B cell (primary cell): ENCODE data around the gene FKBP7. TPM values are rescaled to one million over a fixed set of nuclear protein-coding genes. Genes with fewer than 3 reads are reported as not detected.

Source experiments
- ATAC-seq: fragments of 200-7000 bp; cut with Tn5 transposase; one replicate; pipeline ENCODE4 v1.10.0; 2021; ENCODE audit warnings: low read depth, mild to moderate bottlenecking, moderate number of reproducible peaks, moderate library complexity
- CTCF ChIA-PET: fragments of 350-600 bp; sonication (Branson Sonifier 250); formaldehyde crosslinking; loops from one replicate; lab custom pipeline; 2021; ENCODE audit warnings: antibody characterized with exemption, inconsistent platforms; lab: Charles Lee
- POLR2A ChIA-PET: fragments of 350-600 bp; sonication (Branson Sonifier 250); formaldehyde crosslinking; loops from one replicate; lab custom pipeline; 2021; ENCODE audit warnings: antibody characterized with exemption; lab: Charles Lee
- DNase-seq: peaks from one replicate; pipeline ENCODE4 v3.0.0; 2013
- H2AFZ ChIP-seq: 2 replicates; pipeline ENCODE4 v1.6.1; 2012; ENCODE audit warnings: mild to moderate bottlenecking, low read depth, low read length; ENCODE audit not compliant: insufficient read depth, poor library complexity, severe bottlenecking
- H3K27ac ChIP-seq, 2 donors: 1 replicate in 1 of 2; 2 replicates in 1 of 2; pipeline ENCODE4 v1.5.1; 2012 to 2013; ENCODE audit warnings: low read length in 2 of 2, mild to moderate bottlenecking in 2 of 2, moderate library complexity in 1 of 2
- H3K27me3 ChIP-seq, 4 experiments: fragments of 200-600 bp in 1 of 4; sonication (generic) in 1 of 4; replicated peaks in 1 of 4; 1 replicate in 2 of 4; 2 replicates in 2 of 4; pipeline versions ENCODE4 v1.6.1 to v1.7.0; 2013 to 2016; ENCODE audit warnings: low read length in 3 of 4, mild to moderate bottlenecking in 2 of 4, mixed read lengths in 1 of 4, moderate library complexity in 1 of 4; ENCODE audit not compliant: insufficient read depth in 4 of 4, control insufficient read depth in 3 of 4; ENCODE audit errors: control extremely low read depth in 1 of 4
- H3K36me3 ChIP-seq, 2 experiments: replicated peaks in 1 of 2; 1 replicate in 1 of 2; 2 replicates in 1 of 2; pipeline versions ENCODE4 v1.6.1 to v1.7.1; 2013; ENCODE audit warnings: low read length in 1 of 2; ENCODE audit not compliant: insufficient read depth in 2 of 2, control insufficient read depth in 1 of 2; ENCODE audit errors: control extremely low read depth in 1 of 2, extremely low read depth in 1 of 2
- H3K4me1 ChIP-seq, 2 donors: fragments of 200-600 bp in 1 of 2; sonication (generic) in 1 of 2; 1 replicate in 1 of 2; 2 replicates in 1 of 2; pipeline versions ENCODE4 v1.5.1 to v1.6.1; 2013 to 2017; ENCODE audit warnings: low read length in 2 of 2; ENCODE audit not compliant: control insufficient read depth in 2 of 2, insufficient read depth in 2 of 2
- H3K4me2 ChIP-seq: replicated peaks from 2 replicates; pipeline ENCODE3; 2012; ENCODE audit warnings: mild to moderate bottlenecking, low read depth, low read length; ENCODE audit not compliant: poor library complexity, severe bottlenecking
- H3K4me3 ChIP-seq, 5 experiments: fragments of 200-600 bp in 1 of 5; sonication (generic) in 1 of 5; 1 replicate in 3 of 5; 2 replicates in 2 of 5; pipeline versions ENCODE4 v1.5.1 to v1.7.0; 2011 to 2016; ENCODE audit warnings: low read length in 4 of 5, mild to moderate bottlenecking in 4 of 5, low read depth in 2 of 5, control low read depth in 1 of 5, moderate library complexity in 1 of 5; ENCODE audit not compliant: insufficient read depth in 1 of 5; ENCODE audit errors: control extremely low read depth in 1 of 5, extremely low read depth in 1 of 5
- H3K79me2 ChIP-seq: fragments of 200-600 bp; sonication (generic); one replicate; pipeline ENCODE4 v1.6.0; 2016; ENCODE audit warnings: low read length; ENCODE audit not compliant: control insufficient read depth, insufficient read depth
- H3K9ac ChIP-seq: fragments of 200-600 bp; sonication (generic); 2 replicates; pipeline ENCODE4 v1.6.1; 2017; ENCODE audit warnings: mild to moderate bottlenecking, low read length, moderate library complexity
- H3K9me3 ChIP-seq, 3 donors: one replicate each; pipeline versions ENCODE4 v1.6.1 to v1.7.1; 2013; ENCODE audit warnings: low read length in 2 of 3; ENCODE audit not compliant: control insufficient read depth in 2 of 3, insufficient read depth in 1 of 3; ENCODE audit errors: control extremely low read depth in 1 of 3
- H4K20me1 ChIP-seq: 2 replicates; pipeline ENCODE4 v1.6.0; 2012; ENCODE audit warnings: mild to moderate bottlenecking, low read length; ENCODE audit not compliant: insufficient read depth, control insufficient read depth, poor library complexity, severe bottlenecking
- H3K27ac Mint-ChIP-seq: one replicate; pipeline ENCODE4 v1.8.0; 2021; ENCODE audit warnings: mixed read lengths
- H3K27me3 Mint-ChIP-seq: one replicate; pipeline ENCODE4 v1.8.0; 2021; ENCODE audit warnings: mixed read lengths
- H3K4me1 Mint-ChIP-seq: one replicate; pipeline ENCODE4 v1.8.0; 2021; ENCODE audit warnings: mixed read lengths
- H3K4me3 Mint-ChIP-seq: one replicate; pipeline ENCODE4 v1.8.0; 2021; ENCODE audit warnings: mixed read lengths
- H3K9me3 Mint-ChIP-seq: one replicate; pipeline ENCODE4 v1.8.0; 2022; ENCODE audit warnings: mixed read lengths; ENCODE audit not compliant: insufficient read depth
- CTCF ChIP-seq: fragments of 200-600 bp; IDR thresholded peaks from one replicate; pipeline ENCODE4 v1.8.0; 2022; ENCODE audit warnings: antibody characterized with exemption, mild to moderate bottlenecking
- EZH2 ChIP-seq: IDR thresholded peaks from 2 replicates; pipeline ENCODE4 v1.6.1; 2012; ENCODE audit warnings: borderline replicate concordance, low read depth, mild to moderate bottlenecking, moderate library complexity, low read length; ENCODE audit not compliant: insufficient read depth, poor library complexity, severe bottlenecking
- WGBS: methylation state at CpG from one replicate; pipeline ENCODE4 v1.1.5; 2013; ENCODE audit warnings: missing lambda C conversion rate; ENCODE audit not compliant: insufficient coverage; 5-methylcytosine and 5-hydroxymethylcytosine counted together
- intact Hi-C: fragments of 100-400 bp; cut with micrococcal nuclease; formaldehyde crosslinking; loops from one replicate; pipeline ENCODE4 v1.10.0; 2022
- polyA plus RNA-seq: library from polyadenylated mRNA; depleted of rRNA; stranded (reverse); fragments of >200 nt; gene quantifications from 2 replicates; pipeline ENCODE4 v1.2.3, GENCODE V29; 2012
- total RNA-seq, 2 donors: library from RNA; stranded (reverse); fragments of 120-200 nt in 1 of 2; gene quantifications; 1 replicate in 1 of 2; 2 replicates in 1 of 2; pipeline versions ENCODE4 v1.2.3 to v1.2.4, GENCODE V29; 2013 to 2022

The FKBP7 gene
- total and polyA plus RNA-seq, 2 donors (not counting 1 experiment from before 2014, with no cell fraction given), result 0.39 to 0.97 TPM

DNA sequence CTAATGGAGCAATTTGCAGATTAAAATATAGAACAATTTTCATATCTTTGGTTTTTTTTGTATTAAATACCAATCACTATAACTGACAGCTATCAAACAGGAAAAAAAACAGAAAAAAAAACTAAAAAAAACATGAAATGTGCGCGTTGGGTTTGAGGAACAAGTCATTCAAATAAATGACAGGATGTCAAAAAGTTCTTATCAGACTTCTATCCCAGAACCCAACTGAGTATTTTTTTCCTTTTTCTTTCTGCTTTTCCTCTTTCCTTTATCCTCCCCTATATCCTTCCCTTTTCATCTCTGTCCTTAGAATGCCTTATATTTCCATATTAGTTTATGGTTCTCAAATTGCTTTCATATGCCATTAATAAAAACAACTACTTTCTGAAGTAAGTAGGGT is 41.7 kb downstream of the FKBP7 start:
- no peaks in the 10 kb centered on the region for H3K9me3 Mint-ChIP-seq
- H3K4me3 ChIP-seq, result no peak overlapping the region
- H3K27ac ChIP-seq, result no peak overlapping the region
- no peaks in the 10 kb centered on the region for H3K27me3 ChIP-seq
- H3K79me2 ChIP-seq, result no peaks in the 10 kb centered on the region
- no peaks in the 10 kb centered on the region for H4K20me1 ChIP-seq
- no peak overlapping the region for H3K9ac ChIP-seq
- no peak overlapping the region for H3K4me2 ChIP-seq
- H3K27me3 Mint-ChIP-seq, result no peaks in the 10 kb centered on the region
- intact Hi-C loops, result no loop called here
- no peaks in the 10 kb centered on the region for H3K4me1 ChIP-seq
- H3K9me3 ChIP-seq, result no peaks in the 10 kb centered on the region
- ChIA-PET CTCF (interaction anchor here (1.5 kb wide), 1 partner anchor 22 kb away, joined by 3 read pairs; no protein-coding TSS in a partner anchor), POLR2A (no interaction called here)
- no peak for TF ChIP-seq EZH2
- TF ChIP-seq CTCF, result no peak
- no peak overlapping the region for H3K27ac Mint-ChIP-seq
- no peak overlapping the region for H3K4me3 Mint-ChIP-seq
- DNase-seq, result no peak
- peaks cover 0 to 68% of the 10 kb centered on the region in 2 experiments for H3K36me3 ChIP-seq
- no peak overlapping the region for H2AFZ ChIP-seq
- ATAC-seq, result no peak
- WGBS, result no CpG with 5 or more reads among the region's 2 CpGs
- no peaks in the 10 kb centered on the region for H3K4me1 Mint-ChIP-seq

GRCh38 chr2:178429336-178429735 is 49.1 kb downstream of the FKBP7 start:
- no peak overlapping the region for H3K4me2 ChIP-seq
- ATAC-seq (no peak), DNase-seq (no peak)
- H3K27me3 ChIP-seq, result no peaks in the 10 kb centered on the region
- peaks cover 8% of the 10 kb centered on the region for H3K9me3 Mint-ChIP-seq
- H3K27ac ChIP-seq, result no peak overlapping the region
- H3K4me3 Mint-ChIP-seq, result no peak overlapping the region
- ChIA-PET POLR2A (no interaction called here), CTCF (no interaction called here)
- no peak for TF ChIP-seq EZH2
- intact Hi-C loops, result no loop called here
- H3K27ac Mint-ChIP-seq, result no peak overlapping the region
- H3K4me1 ChIP-seq, result no peaks in the 10 kb centered on the region
- H3K9me3 ChIP-seq, result peaks cover 2 to 3% (median 2%) of the 10 kb centered on the region in 3 donors
- H3K36me3 ChIP-seq, result peaks cover 0 to 55% of the 10 kb centered on the region in 2 experiments
- no peaks in the 10 kb centered on the region for H4K20me1 ChIP-seq
- H3K9ac ChIP-seq, result no peak overlapping the region
- no peak overlapping the region for H3K4me3 ChIP-seq
- H3K4me1 Mint-ChIP-seq, result no peaks in the 10 kb centered on the region
- no peak overlapping the region for H2AFZ ChIP-seq
- no peaks in the 10 kb centered on the region for H3K79me2 ChIP-seq
- no peaks in the 10 kb centered on the region for H3K27me3 Mint-ChIP-seq
